HG03135 (cell line): ENCODE data around the gene C8B.

ENCODE experiments used
- ATAC-seq: cut with Tn5 transposase; IDR thresholded peaks from one replicate; pipeline ENCODE4 v1.9.1; 2021; ENCODE audit warnings: mild to moderate bottlenecking, moderate library complexity; ENCODE audit not compliant: unreplicated experiment

The C8B gene

GRCh38 chr1:56934430-56935060 is 31.3 kb downstream of the C8B start:
- ATAC-seq = no peak

- no peak for ATAC-seq
Measured at GRCh38 chr1:56933606-56934005, 32.2 kb downstream of the C8B start.

- ATAC-seq = no peak
Measured at GRCh38 chr1:56933161-56933560, 32.7 kb downstream of the C8B start.

- no peak for ATAC-seq
Measured at GRCh38 chr1:56931686-56932085, 34.1 kb downstream of the C8B start.

GRCh38 chr1:56931211-56931610 is 34.6 kb downstream of the C8B start:
- no peak for ATAC-seq

- no peak for ATAC-seq
Measured at GRCh38 chr1:56929492-56929891, 36.3 kb downstream of the C8B start.

- no peak for ATAC-seq
Measured at GRCh38 chr1:56927986-56928385, 37.8 kb downstream of the C8B start.

GRCh38 chr1:56927171-56927570 is 38.6 kb downstream of the C8B start:
- ATAC-seq = no peak

- ATAC-seq = no peak
Measured at GRCh38 chr1:56925193-56925592, 40.6 kb downstream of the C8B start.

GRCh38 chr1:56924116-56924515 is 41.7 kb downstream of the C8B start:
- no peak for ATAC-seq

- ATAC-seq = no peak
Measured at GRCh38 chr1:56923201-56923600, 42.6 kb downstream of the C8B start.

GRCh38 chr1:56922507-56922906 is 43.3 kb downstream of the C8B start:
- ATAC-seq = no peak

- ATAC-seq = no peak
Measured at GRCh38 chr1:56922070-56922469, 43.7 kb downstream of the C8B start.

GRCh38 chr1:56921479-56921878 is 44.3 kb downstream of the C8B start:
- ATAC-seq = no peak

GRCh38 chr1:56920591-56921001 is 45.2 kb downstream of the C8B start:
- no peak for ATAC-seq

GRCh38 chr1:56917356-56917755 is 48.5 kb downstream of the C8B start:
- ATAC-seq = no peak

- no peak for ATAC-seq
Measured at GRCh38 chr1:56916630-56917029, 49.2 kb downstream of the C8B start.

- ATAC-seq = no peak
Measured at GRCh38 chr1:56915960-56916359, 49.9 kb downstream of the C8B start.

GRCh38 chr1:56912325-56912724 is 53.5 kb downstream of the C8B start:
- no peak for ATAC-seq

GRCh38 chr1:56911098-56911938 is 54.5 kb downstream of the C8B start:
- ATAC-seq = no peak

- ATAC-seq = no peak
Measured at GRCh38 chr1:56910441-56910985, 55.3 kb downstream of the C8B start.

- no peak for ATAC-seq
Measured at GRCh38 chr1:56908619-56909221, 57.1 kb downstream of the C8B start.
